Activated CD4-positive, alpha-beta memory T cell treated with anti-CD3 and anti-CD28 coated beads, Interleukin-2, amount 10 ng/mL, durations not matched to agents 7 days and 5 days (primary cell): Measurements from ENCODE around the gene EPB41L1. TPM values are rescaled to one million over a fixed set of nuclear protein-coding genes. Genes with fewer than 3 reads are reported as not detected.

ENCODE experiments used
- CTCF ChIA-PET: fragments of 350-600 bp; sonication (Branson Sonifier 250); formaldehyde crosslinking; loops from one replicate; lab custom pipeline; 2021; ENCODE audit warnings: antibody characterized with exemption, inconsistent platforms; lab: Charles Lee
- POLR2A ChIA-PET: fragments of 350-600 bp; sonication (Branson Sonifier 250); formaldehyde crosslinking; loops from one replicate; lab custom pipeline; 2021; ENCODE audit warnings: antibody characterized with exemption; lab: Charles Lee
- DNase-seq: peaks from one replicate; pipeline ENCODE4 v3.0.0-alpha.2; 2020
- H3K27ac Mint-ChIP-seq: one replicate; pipeline ENCODE4 v1.8.0; 2021; ENCODE audit warnings: mild to moderate bottlenecking, mixed read lengths
- H3K27me3 Mint-ChIP-seq: one replicate; pipeline ENCODE4 v1.8.0; 2021; ENCODE audit warnings: mixed read lengths
- H3K36me3 Mint-ChIP-seq: one replicate; pipeline ENCODE4 v1.8.0; 2021; ENCODE audit warnings: low read depth, mixed read lengths
- H3K4me1 Mint-ChIP-seq: one replicate; pipeline ENCODE4 v1.8.0; 2021; ENCODE audit warnings: mixed read lengths
- H3K4me3 Mint-ChIP-seq: one replicate; pipeline ENCODE4 v1.8.0; 2021; ENCODE audit warnings: mild to moderate bottlenecking, mixed read lengths
- H3K9me3 Mint-ChIP-seq: one replicate; pipeline ENCODE4 v1.8.0; 2021; ENCODE audit warnings: mixed read lengths
- total RNA-seq, 2 experiments: library from RNA; stranded (reverse); gene quantifications; one replicate each; pipeline ENCODE4 v1.2.3, GENCODE V29; 2021

Gene EPB41L1
- under 1 TPM in 1 of 2 experiments, not detected in 1; 0.20 TPM for total RNA-seq

DNA sequence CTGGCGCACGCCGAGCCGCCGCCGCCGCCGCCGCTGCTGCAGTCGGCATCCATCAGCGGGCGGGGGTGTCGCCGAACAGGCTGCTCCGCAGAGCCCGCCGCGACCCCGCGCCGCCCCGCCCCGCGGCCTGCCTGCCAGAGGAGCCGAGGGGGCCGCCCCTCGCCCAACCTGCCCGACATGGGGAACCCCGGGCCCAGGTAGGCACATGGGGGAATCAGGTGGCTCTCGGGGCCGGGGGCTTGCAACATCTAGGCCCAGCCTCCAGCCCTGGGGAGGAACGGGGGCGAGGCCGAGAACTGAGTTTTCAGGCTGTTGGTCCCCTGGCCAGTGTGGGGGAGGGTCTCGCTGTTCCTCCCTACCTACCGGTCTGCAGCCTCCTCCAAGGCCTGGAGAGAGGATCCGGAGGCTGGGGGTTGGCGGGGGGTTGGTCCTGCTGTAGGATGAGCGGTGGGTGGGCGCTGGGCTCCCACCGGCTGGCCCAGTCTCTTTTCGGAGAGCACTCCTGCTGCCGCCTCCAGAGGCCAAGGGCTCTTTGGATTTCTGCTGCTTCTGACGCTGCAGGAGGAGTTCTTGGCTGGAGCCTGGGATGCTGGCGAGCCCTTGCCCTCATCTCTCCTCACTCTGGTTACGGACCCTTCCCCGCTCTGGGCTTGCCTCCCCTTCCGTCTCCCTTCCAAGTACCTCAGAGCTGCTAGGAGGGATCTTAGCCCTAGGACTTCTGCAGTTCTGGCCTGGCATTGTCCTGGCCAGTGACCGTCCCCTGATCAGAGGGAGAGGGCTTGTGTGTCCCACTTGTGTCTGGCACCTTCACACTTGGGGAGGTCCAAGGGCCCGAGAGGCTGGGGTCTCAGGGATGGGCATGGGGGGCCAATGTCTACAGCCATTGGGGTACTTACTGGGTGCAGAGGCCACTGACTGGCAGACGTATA is at the start of gene EPB41L1:
EPB41L1 (plus strand) TSS at position 41 of the 929 bp plus-strand sequence. CDS start 19,038 bp downstream, outside the sequence.
- Mint-ChIP-seq H3K4me3 (no peak within 1 kb of the TSS), H3K4me1 (peaks cover 2% of the 10 kb centered on the region), H3K27ac (no peak within 1 kb of the TSS), H3K27me3 (peaks cover 42% of the 10 kb centered on the region), H3K36me3 (no peaks in the 10 kb centered on the region), H3K9me3 (no peaks in the 10 kb centered on the region)
- POLR2A ChIA-PET = no interaction called here
- no peak for DNase-seq
- CTCF ChIA-PET = interaction anchor here (1.1 to 3.6 kb wide), 3 partner anchors 48 to 167 kb away, joined by 3 to 18 read pairs (median 3); no protein-coding TSS in a partner anchor

DNA sequence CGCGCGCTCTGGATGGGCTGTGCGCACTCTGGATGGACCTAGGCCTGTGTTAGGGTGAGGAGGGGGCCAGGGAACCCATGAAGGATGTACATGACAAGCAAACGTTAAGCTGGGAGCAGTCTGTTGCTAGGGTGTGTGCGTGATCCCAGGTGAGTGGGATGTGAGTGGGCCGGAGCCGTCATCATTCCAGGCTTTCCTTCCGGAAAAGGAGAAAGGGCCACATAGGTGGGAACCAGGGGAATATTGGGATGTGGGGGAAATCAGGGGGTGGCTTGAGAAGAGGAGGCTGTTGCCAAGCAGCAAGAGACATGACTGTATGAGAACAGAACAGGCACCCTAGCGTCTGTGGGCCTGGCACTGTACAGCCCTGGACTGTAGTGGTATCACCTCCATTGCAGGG is 49.7 kb upstream of the EPB41L1 start:
- CTCF ChIA-PET = no interaction called here
- H3K4me3 Mint-ChIP-seq = no peak overlapping the region
- no peaks in the 10 kb centered on the region for H3K4me1 Mint-ChIP-seq
- no peak overlapping the region for H3K27ac Mint-ChIP-seq
- DNase-seq = no peak
- H3K9me3 Mint-ChIP-seq = no peaks in the 10 kb centered on the region
- no peaks in the 10 kb centered on the region for H3K27me3 Mint-ChIP-seq
- POLR2A ChIA-PET = no interaction called here
- no peaks in the 10 kb centered on the region for H3K36me3 Mint-ChIP-seq

DNA sequence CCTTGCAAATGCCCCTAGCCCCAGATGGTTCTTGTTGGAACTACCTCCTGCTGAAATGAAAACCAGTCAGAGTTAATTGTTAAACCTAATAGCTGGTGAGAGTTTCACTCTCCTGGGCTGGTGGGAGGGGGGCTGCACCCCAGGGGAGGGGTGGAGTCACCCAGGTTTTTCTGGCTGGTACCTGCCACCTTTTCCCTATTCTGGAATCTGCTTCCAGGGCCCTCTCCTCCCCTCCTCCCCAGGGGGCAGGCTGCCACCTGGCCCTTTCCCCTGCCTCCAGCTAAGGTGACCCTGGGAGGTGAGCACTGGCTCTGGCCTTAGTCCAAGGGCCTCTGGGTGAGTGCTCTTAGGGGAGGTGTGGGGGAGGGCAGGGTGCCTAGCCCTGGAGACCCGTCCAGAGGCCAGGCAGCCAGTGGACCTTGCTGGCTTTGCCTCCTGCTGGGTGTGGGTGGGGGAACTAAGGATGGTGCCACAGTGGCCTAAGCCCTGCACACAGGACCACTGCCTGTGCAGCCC is 48.8 kb upstream of the EPB41L1 start:
- Mint-ChIP-seq H3K27me3 (no peaks in the 10 kb centered on the region), H3K4me3 (no peak overlapping the region), H3K27ac (no peak overlapping the region), H3K9me3 (no peaks in the 10 kb centered on the region), H3K4me1 (no peaks in the 10 kb centered on the region), H3K36me3 (no peaks in the 10 kb centered on the region)
- ChIA-PET CTCF (no interaction called here), POLR2A (no interaction called here)
- DNase-seq = no peak

DNA sequence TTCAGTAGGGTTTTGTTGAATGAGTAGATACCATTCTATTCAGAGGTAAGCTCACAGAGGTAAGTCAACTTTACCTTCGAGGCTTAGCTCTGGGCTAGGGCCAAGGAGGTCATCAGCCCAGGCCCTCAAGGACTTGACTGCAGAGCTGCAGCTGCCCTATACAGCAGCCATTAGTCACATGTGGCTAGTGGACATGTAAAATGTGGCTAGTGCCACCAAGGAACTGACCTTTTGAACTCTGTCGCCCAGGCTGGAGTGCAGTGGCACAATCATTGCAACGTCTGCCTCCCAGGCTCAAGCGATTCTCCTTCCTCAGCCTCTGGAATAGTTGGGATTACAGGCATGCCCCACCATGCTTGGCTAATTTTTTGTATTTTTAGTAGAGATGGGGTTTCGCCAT is 47.9 kb upstream of the EPB41L1 start:
- H3K36me3 Mint-ChIP-seq = no peaks in the 10 kb centered on the region
- no peaks in the 10 kb centered on the region for H3K9me3 Mint-ChIP-seq
- H3K4me3 Mint-ChIP-seq = no peak overlapping the region
- no peak for DNase-seq
- ChIA-PET POLR2A (no interaction called here), CTCF (no interaction called here)
- no peaks in the 10 kb centered on the region for H3K27me3 Mint-ChIP-seq
- no peaks in the 10 kb centered on the region for H3K4me1 Mint-ChIP-seq
- H3K27ac Mint-ChIP-seq = no peak overlapping the region

DNA sequence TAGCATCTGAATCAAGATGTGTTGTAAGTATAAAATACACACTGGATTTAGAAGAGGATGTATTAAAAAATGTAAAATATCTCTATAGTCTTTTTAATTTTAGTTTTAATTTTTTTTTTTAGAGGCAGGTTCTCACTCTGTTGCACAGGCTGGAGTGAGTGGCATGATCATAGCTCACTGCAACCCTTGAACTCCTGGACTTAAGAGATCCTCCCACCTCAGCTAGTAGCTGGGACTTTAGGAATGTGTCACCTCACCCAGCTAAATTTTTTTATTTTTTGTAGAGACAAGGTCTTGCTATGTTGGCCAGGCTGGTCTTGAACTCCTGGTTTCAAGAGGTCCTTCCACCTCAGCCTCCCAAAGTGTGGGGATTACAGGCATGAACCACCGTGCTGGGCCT is 46.7 kb upstream of the EPB41L1 start:
- peaks cover 3% of the 10 kb centered on the region for H3K27me3 Mint-ChIP-seq
- CTCF ChIA-PET = no interaction called here
- H3K4me1 Mint-ChIP-seq = no peaks in the 10 kb centered on the region
- no peak overlapping the region for H3K27ac Mint-ChIP-seq
- H3K4me3 Mint-ChIP-seq = no peak overlapping the region
- POLR2A ChIA-PET = no interaction called here
- no peaks in the 10 kb centered on the region for H3K9me3 Mint-ChIP-seq
- DNase-seq = no peak
- no peaks in the 10 kb centered on the region for H3K36me3 Mint-ChIP-seq

DNA sequence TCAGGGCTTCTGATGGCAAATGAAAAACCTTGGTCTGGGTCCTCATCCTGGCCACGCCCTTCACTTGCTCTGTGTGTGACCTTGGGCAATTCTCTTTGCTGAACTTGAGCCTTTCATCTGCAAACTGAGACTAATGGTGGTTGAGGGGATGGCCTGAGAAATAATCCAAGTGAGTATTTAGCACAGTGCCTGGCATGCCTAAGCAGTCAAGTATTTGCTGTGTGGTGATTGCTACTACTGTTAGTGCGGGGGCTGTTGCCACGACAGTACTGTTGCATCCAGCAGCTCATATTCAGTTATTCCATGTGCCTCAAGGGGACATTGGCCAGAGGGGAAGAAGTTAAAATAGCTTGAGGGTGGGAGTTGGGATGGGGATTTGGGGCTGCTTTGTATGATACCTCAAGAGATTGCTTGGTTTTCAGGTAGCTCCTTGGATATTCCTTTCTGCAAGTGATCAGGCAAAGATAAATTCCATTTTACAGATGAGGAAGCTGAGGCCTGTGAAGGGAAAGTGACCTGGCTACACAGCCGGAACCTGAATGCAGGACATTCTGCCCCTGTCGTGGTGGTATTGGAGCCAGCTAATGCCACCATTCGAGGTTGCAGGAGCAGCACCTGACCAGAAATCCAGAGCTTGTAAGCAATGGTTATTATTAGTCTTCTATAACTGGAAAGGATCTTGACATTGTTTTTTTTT is 45.1 kb upstream of the EPB41L1 start:
- Mint-ChIP-seq H3K27ac (no peak overlapping the region), H3K36me3 (no peaks in the 10 kb centered on the region), H3K9me3 (no peaks in the 10 kb centered on the region), H3K27me3 (peaks cover 6% of the 10 kb centered on the region), H3K4me3 (no peak overlapping the region), H3K4me1 (no peaks in the 10 kb centered on the region)
- ChIA-PET POLR2A (no interaction called here), CTCF (interaction anchor here (0.7 kb wide), 1 partner anchor 20 kb away, joined by 3 read pairs; no protein-coding TSS in a partner anchor)
- no peak for DNase-seq

DNA sequence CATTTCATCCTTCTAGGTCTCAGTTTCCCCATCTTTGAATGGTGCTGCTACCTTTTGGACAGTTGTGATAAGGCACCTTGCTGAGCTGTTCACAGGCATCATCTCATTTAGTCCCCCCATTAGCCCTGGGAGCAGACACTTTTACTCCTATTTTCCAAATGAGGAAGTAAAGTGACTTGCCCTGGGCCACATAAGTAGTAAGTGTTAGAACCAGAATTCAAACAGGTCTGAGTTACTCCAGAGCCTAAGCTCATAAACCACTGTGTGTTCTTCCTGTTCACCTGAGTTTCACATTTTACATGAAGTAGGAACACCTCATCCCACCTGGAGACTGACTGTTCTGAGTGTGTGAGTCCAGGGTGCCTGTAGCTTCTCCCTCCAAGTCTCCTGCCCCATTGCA is 43.5 kb upstream of the EPB41L1 start:
- Mint-ChIP-seq H3K36me3 (no peaks in the 10 kb centered on the region), H3K4me1 (no peaks in the 10 kb centered on the region), H3K9me3 (no peaks in the 10 kb centered on the region), H3K27ac (no peak overlapping the region), H3K4me3 (no peak overlapping the region), H3K27me3 (peaks cover 10% of the 10 kb centered on the region)
- ChIA-PET POLR2A (no interaction called here), CTCF (interaction anchor here (0.7 to 1.2 kb wide), 3 partner anchors 28 to 118 kb away, joined by 3 to 7 read pairs (median 3); no protein-coding TSS in a partner anchor)
- no peak for DNase-seq

DNA sequence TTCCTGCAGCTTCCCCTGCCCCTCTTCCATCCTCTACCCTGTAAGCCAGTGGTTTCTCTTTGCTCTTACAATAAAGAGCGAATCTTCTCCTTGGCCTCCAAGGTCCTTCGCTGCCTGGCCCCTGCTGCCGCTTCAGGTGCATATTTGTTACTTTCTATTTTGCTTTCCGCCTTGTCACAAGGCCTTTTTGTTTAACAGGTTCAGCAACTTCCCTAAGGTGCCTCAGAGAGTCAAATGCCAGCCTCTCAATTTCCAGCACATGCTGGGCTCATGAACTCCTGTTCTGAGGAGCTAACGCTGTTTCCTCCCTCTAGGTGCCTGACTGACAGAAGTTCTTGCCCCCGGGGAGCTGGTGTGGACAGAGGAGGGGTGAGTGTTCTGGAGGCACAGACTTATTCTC is 42.4 kb upstream of the EPB41L1 start:
- no peaks in the 10 kb centered on the region for H3K36me3 Mint-ChIP-seq
- H3K4me1 Mint-ChIP-seq = no peaks in the 10 kb centered on the region
- H3K9me3 Mint-ChIP-seq = no peaks in the 10 kb centered on the region
- no peak for DNase-seq
- ChIA-PET CTCF (no interaction called here), POLR2A (no interaction called here)
- H3K4me3 Mint-ChIP-seq = no peak overlapping the region
- H3K27me3 Mint-ChIP-seq = peaks cover 17% of the 10 kb centered on the region
- H3K27ac Mint-ChIP-seq = no peak overlapping the region

DNA sequence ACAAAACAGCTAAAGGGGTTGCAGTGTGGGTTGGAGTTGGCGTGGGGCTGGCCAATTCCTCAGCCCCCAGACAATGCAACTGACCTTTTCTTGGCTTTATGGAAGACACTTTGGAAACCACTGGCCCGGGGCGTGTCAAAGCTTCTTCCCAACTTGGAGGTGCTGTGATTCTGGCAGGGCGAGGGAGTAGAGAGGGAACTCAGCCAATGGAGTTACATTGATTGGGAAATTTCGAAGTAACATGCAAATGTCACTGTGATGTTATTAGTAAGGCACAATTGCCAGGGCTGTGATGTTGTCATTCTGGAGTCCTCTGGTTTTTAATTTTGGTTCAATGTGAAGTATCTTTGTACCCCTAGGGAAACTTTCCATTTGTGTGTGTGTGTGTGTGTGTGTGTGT is 41.5 kb upstream of the EPB41L1 start:
- H3K27me3 Mint-ChIP-seq = peaks cover 19% of the 10 kb centered on the region
- DNase-seq = no peak
- ChIA-PET POLR2A (no interaction called here), CTCF (no interaction called here)
- H3K9me3 Mint-ChIP-seq = no peaks in the 10 kb centered on the region
- H3K36me3 Mint-ChIP-seq = no peaks in the 10 kb centered on the region
- H3K27ac Mint-ChIP-seq = no peak overlapping the region
- H3K4me3 Mint-ChIP-seq = no peak overlapping the region
- no peaks in the 10 kb centered on the region for H3K4me1 Mint-ChIP-seq

DNA sequence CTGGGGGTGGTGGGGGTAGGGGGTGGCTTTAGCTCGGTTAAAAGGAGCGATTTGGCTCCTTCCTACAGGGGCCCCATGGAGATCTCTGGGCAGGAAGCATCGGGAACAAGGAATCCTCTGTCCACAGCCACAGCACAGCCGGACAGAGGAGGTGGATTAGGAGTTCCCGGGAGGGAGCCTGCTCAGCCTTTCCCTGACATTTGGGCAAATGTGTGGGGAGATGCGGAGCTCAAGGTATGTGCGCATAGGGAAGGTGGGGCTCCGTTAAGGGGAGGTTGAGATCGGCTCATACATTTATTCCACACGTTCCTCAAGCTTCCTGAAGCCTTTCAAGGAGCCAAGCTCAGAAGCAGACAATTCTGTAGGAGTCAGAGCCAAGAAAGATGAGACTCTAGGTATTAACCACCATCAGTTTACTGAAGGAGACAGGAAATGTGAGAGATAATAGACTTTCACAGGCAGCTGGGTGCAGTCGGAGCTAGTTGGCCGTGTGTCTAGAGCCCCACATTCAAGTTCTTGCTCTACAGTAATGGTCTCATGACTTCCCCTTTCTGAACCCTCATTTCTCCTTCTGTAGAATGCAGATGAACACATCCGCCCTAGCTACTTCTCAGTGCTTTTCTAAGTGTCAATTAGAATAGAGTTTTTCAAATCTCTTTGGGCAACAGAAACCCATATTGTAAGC is 40.8 kb upstream of the EPB41L1 start:
- POLR2A ChIA-PET = no interaction called here
- Mint-ChIP-seq H3K36me3 (no peaks in the 10 kb centered on the region), H3K4me1 (no peaks in the 10 kb centered on the region)

DNA sequence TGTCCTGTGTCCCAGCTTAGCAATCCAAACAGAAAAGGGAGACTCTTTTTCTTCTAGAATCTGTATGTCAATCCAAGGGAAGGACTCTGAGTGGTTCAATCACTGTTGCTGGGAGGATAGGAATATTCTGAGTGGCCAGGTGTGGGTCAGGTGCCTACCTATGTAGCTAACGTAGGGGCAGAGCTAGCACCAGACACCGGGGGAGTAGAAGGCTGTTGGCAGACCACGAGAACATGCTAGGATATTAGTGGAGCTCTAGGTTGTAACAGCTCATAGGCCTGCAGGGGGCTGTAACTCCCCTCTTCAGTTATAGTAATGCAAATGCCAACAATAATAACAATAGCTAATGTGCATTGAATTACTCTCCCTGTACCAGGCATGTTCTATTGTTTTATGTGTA is 39.8 kb upstream of the EPB41L1 start:
- POLR2A ChIA-PET = no interaction called here

More for the DNA sequence above, 40.8 kb upstream of the EPB41L1 start:
- CTCF ChIA-PET = interaction anchor here (0.6 kb wide), 1 partner anchor 694 kb away, joined by 5 read pairs; no protein-coding TSS in a partner anchor
- Mint-ChIP-seq H3K27ac (no peak overlapping the region), H3K4me3 (no peak overlapping the region), H3K27me3 (peaks cover 19% of the 10 kb centered on the region), H3K9me3 (no peaks in the 10 kb centered on the region)
- DNase-seq = no peak

DNA sequence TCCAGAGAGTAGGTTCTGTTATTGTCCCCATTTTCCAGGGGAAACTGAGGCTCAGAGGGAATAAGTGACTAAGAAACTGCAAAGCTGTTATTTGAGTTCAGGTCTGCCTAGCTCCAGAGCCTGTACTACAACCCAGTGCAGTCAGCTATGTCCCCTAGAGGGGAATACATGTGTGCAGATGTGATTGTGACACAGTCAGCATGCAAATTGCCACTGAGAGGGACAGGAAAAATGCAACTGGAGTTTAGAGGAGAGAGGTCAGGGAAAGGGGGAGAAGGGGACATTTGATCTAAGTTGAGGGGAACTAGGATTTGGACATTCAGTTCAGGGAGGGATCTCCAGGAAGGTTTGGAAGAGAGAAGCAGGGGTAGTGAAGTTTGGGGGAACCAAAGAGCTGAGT is 38.6 kb upstream of the EPB41L1 start:
- ChIA-PET POLR2A (no interaction called here), CTCF (no interaction called here)
- Mint-ChIP-seq H3K4me1 (no peaks in the 10 kb centered on the region), H3K27ac (no peak overlapping the region), H3K27me3 (peaks cover 23% of the 10 kb centered on the region), H3K36me3 (no peaks in the 10 kb centered on the region), H3K4me3 (no peak overlapping the region), H3K9me3 (no peaks in the 10 kb centered on the region)
- DNase-seq = no peak

More for the DNA sequence above, 39.8 kb upstream of the EPB41L1 start:
- H3K27ac Mint-ChIP-seq = no peak overlapping the region
- no peak overlapping the region for H3K4me3 Mint-ChIP-seq
- H3K27me3 Mint-ChIP-seq = peaks cover 23% of the 10 kb centered on the region
- CTCF ChIA-PET = interaction anchor here (0.6 to 0.9 kb wide), 2 partner anchors 122 to 693 kb away, joined by 4 to 5 read pairs; no protein-coding TSS in a partner anchor
- DNase-seq = no peak
- H3K9me3 Mint-ChIP-seq = no peaks in the 10 kb centered on the region
- no peaks in the 10 kb centered on the region for H3K36me3 Mint-ChIP-seq
- H3K4me1 Mint-ChIP-seq = no peaks in the 10 kb centered on the region
